A549 (cell line): ENCODE measurements around the gene WDR48. TPM values are rescaled to one million over a fixed set of nuclear protein-coding genes. Genes with fewer than 3 reads are reported as not detected.
A peak's percentile ranks its signal among the peaks of the same experiment; 100 is the strongest.

ENCODE experiments used
- ATAC-seq, 2 experiments: fragments of 200-7000 bp in 1 of 2; fragments of >200 bp in 1 of 2; cut with Nextera tagmentation in 1 of 2; cut with Tn5 transposase in 1 of 2; 3 replicates each; pipeline versions ENCODE4 v1.8.0 to v1.9.1; 2018 to 2020; ENCODE audit warnings: mild to moderate bottlenecking in 1 of 2, moderate library complexity in 1 of 2
- CTCF ChIA-PET: fragments of 300-600 bp; sonication (Branson Sonifier 250); formaldehyde crosslinking; extraction: SDS; loops from one replicate; lab custom pipeline; 2021; ENCODE audit warnings: antibody characterized with exemption, inconsistent platforms; lab: Yijun Ruan, JAX
- POLR2A ChIA-PET: fragments of 350-600 bp; formaldehyde crosslinking; extraction: SDS; loops from one replicate; lab custom pipeline; 2021; ENCODE audit warnings: antibody characterized with exemption, inconsistent platforms; lab: Yijun Ruan, JAX
- DNase-seq, 2 experiments: peaks; one replicate each; pipeline versions ENCODE4 v3.0.0 to v3.0.0-alpha.2; 2011 to 2016; ENCODE audit warnings: low read depth in 1 of 2, low spot score in 1 of 2
- FAIRE-seq: peaks from 2 replicates; lab custom pipeline; 2011; peaks lifted over from hg19 to GRCh38; lab: Jason Lieb, UNC
- H3K27ac ChIP-seq, 2 experiments: fragments of >200 bp; sonication (Bioruptor Twin); formaldehyde crosslinking; 3 replicates each; pipeline ENCODE4 v1.5.1; 2016 to 2017
- H3K4me1 ChIP-seq: fragments of >200 bp; sonication (Bioruptor Twin); formaldehyde crosslinking; 3 replicates; pipeline ENCODE4 v1.6.1; 2016
- H3K4me2 ChIP-seq: fragments of >200 bp; sonication (Bioruptor Twin); formaldehyde crosslinking; 3 replicates; pipeline ENCODE4 v1.6.1; 2016
- H3K4me3 ChIP-seq: fragments of >200 bp; sonication (Bioruptor Twin); formaldehyde crosslinking; 3 replicates; pipeline ENCODE4 v1.5.1; 2016
- H3K9me3 ChIP-seq: fragments of >200 bp; sonication (Bioruptor Twin); formaldehyde crosslinking; 3 replicates; pipeline ENCODE4 v1.6.1; 2016
- CBX2 ChIP-seq: fragments of 200-600 bp; sonication (generic); IDR thresholded peaks from 2 replicates; pipeline ENCODE4 v1.6.1; 2016; ENCODE audit warnings: low read depth, mild to moderate bottlenecking, borderline replicate concordance
- CBX8 ChIP-seq: fragments of 200-600 bp; sonication (generic); IDR thresholded peaks from 2 replicates; pipeline ENCODE4 v1.6.1; 2016
- CHD2 ChIP-seq: fragments of 150-350 bp; IDR thresholded peaks from 2 replicates; pipeline ENCODE4 v1.6.1; 2014; ENCODE audit warnings: low read length; ENCODE audit not compliant: partially characterized antibody
- EP300 ChIP-seq, 2 experiments: fragments of >200 bp; sonication (Bioruptor Twin); formaldehyde crosslinking; IDR thresholded peaks; 2 replicates in 1 of 2; 3 replicates in 1 of 2; pipeline ENCODE4 v1.6.1; 2016 to 2017
- ESRRA ChIP-seq: fragments of 150-350 bp; IDR thresholded peaks from 2 replicates; pipeline ENCODE4 v1.6.1; 2014; ENCODE audit warnings: mild to moderate bottlenecking, low read length, borderline replicate concordance
- FOSB ChIP-seq: fragments of 250-450 bp; sonication (Bioruptor Pico); IDR thresholded peaks from 2 replicates; pipeline ENCODE4 v1.5.0; 2020; ENCODE audit warnings: mild to moderate bottlenecking, moderate library complexity
- GATA3 ChIP-seq: IDR thresholded peaks from 2 replicates; pipeline ENCODE4 v1.6.1; 2012; ENCODE audit warnings: borderline replicate concordance
- HDAC2 ChIP-seq: fragments of 200-600 bp; sonication (generic); IDR thresholded peaks from 2 replicates; pipeline ENCODE4 v1.6.1; 2016
- HEYL ChIP-seq: fragments of 250-450 bp; sonication (Bioruptor Pico); IDR thresholded peaks from 2 replicates; pipeline ENCODE4 v1.8.0; 2021; ENCODE audit warnings: mild to moderate bottlenecking, moderate library complexity
- HOXA7 ChIP-seq: fragments of 250-450 bp; sonication (Bioruptor Pico); IDR thresholded peaks from 2 replicates; pipeline ENCODE4 v1.5.0; 2020; ENCODE audit warnings: mild to moderate bottlenecking, moderate library complexity
- HOXB5 ChIP-seq: fragments of 250-450 bp; sonication (Bioruptor Pico); IDR thresholded peaks from 2 replicates; pipeline ENCODE4 v1.5.0; 2020; ENCODE audit warnings: mild to moderate bottlenecking, moderate library complexity
- KDM5A ChIP-seq: fragments of 200-600 bp; sonication (generic); IDR thresholded peaks from 2 replicates; pipeline ENCODE4 v1.6.1; 2016; ENCODE audit warnings: antibody characterized with exemption, mild to moderate bottlenecking
- MAZ ChIP-seq: fragments of 150-350 bp; IDR thresholded peaks from 2 replicates; pipeline ENCODE4 v1.6.1; 2014; ENCODE audit warnings: antibody characterized with exemption, low read depth, low read length, borderline replicate concordance
- MYC ChIP-seq: IDR thresholded peaks from 2 replicates; pipeline ENCODE4 v1.6.1; 2012; ENCODE audit warnings: mild to moderate bottlenecking, inconsistent platforms, low read length, improper control_type of control experiment, borderline replicate concordance
- NFE2L2 ChIP-seq: fragments of 150-350 bp; conservative IDR thresholded peaks from 2 replicates; pipeline ENCODE4 v1.6.1; 2014; ENCODE audit warnings: low read length
- NPAS2 ChIP-seq: fragments of 250-450 bp; sonication (Bioruptor Pico); IDR thresholded peaks from 2 replicates; pipeline ENCODE4 v1.8.0; 2022; ENCODE audit warnings: mild to moderate bottlenecking, moderate library complexity, borderline replicate concordance
- PHF8 ChIP-seq: fragments of 200-600 bp; sonication (generic); IDR thresholded peaks from 2 replicates; pipeline ENCODE4 v1.6.1; 2016; ENCODE audit warnings: low read depth, mild to moderate bottlenecking, antibody characterized with exemption, moderate library complexity, borderline replicate concordance
- POLR2AphosphoS2 ChIP-seq: conservative IDR thresholded peaks from 2 replicates; pipeline ENCODE4 v1.6.1; 2012; ENCODE audit warnings: low read length, improper control_type of control experiment, inconsistent platforms
- RAD21 ChIP-seq, 2 experiments: fragments of >200 bp in 1 of 2; sonication (Bioruptor Twin) in 1 of 2; formaldehyde crosslinking in 1 of 2; IDR thresholded peaks in 1 of 2; conservative IDR thresholded peaks in 1 of 2; 2 replicates in 1 of 2; 3 replicates in 1 of 2; pipeline ENCODE4 v1.6.1; 2012 to 2018; ENCODE audit warnings: inconsistent platforms in 1 of 2
- RARB ChIP-seq: fragments of 250-450 bp; sonication (Bioruptor Pico); IDR thresholded peaks from 2 replicates; pipeline ENCODE4 v1.8.0; 2021; ENCODE audit warnings: mild to moderate bottlenecking, moderate library complexity
- RFX5 ChIP-seq: fragments of 450-650 bp; IDR thresholded peaks from 2 replicates; pipeline ENCODE4 v1.7.1; 2014; ENCODE audit warnings: antibody characterized with exemption, mild to moderate bottlenecking, moderate library complexity
- RNF2 ChIP-seq: fragments of 200-600 bp; sonication (generic); IDR thresholded peaks from 2 replicates; pipeline ENCODE4 v1.6.1; 2016; ENCODE audit warnings: low read depth, mild to moderate bottlenecking, antibody characterized with exemption, moderate library complexity, borderline replicate concordance
- ZC3H11A ChIP-seq: fragments of 450-650 bp; IDR thresholded peaks from 2 replicates; pipeline ENCODE4 v1.6.1; 2014; ENCODE audit warnings: antibody characterized with exemption, mild to moderate bottlenecking
- ZFP36 ChIP-seq: fragments of 450-650 bp; IDR thresholded peaks from 2 replicates; pipeline ENCODE4 v1.6.1; 2014; ENCODE audit warnings: borderline replicate concordance; ENCODE audit not compliant: partially characterized antibody
- ZSCAN20 ChIP-seq: fragments of 250-450 bp; sonication (Bioruptor Pico); IDR thresholded peaks from 2 replicates; pipeline ENCODE4 v1.8.0; 2022; ENCODE audit warnings: mild to moderate bottlenecking, moderate library complexity
- WGBS: methylation state at CpG from one replicate; pipeline ENCODE4 v1.1.6; 2017; ENCODE audit errors: missing lambda C conversion rate; 5-methylcytosine and 5-hydroxymethylcytosine counted together
- polyA plus RNA-seq, 4 experiments: library from polyadenylated mRNA; depleted of rRNA in 3 of 4; stranded (reverse); fragments of >200 nt; fragmentation: RNase III in 1 of 4; extraction: RNeasy Plus Mini Kit Qiagen cat#74134 plus additional on column Dnase treatment in 1 of 4; gene quantifications; 2 replicates in 3 of 4; 3 replicates in 1 of 4; pipeline ENCODE4 v1.2.3, GENCODE V29; 2011 to 2017
- TF ChIP-seq, protein P1 (sequence below): fragments of 250-450 bp; sonication (Bioruptor Pico); IDR thresholded peaks from 2 replicates; pipeline ENCODE4 v1.5.0; 2021; ENCODE audit warnings: mild to moderate bottlenecking, moderate library complexity, borderline replicate concordance

Gene WDR48
- polyA plus RNA-seq, 2 of the 4 experiments (the other 2 are of a cell fraction), result 18.8 to 41.0 TPM

DNA sequence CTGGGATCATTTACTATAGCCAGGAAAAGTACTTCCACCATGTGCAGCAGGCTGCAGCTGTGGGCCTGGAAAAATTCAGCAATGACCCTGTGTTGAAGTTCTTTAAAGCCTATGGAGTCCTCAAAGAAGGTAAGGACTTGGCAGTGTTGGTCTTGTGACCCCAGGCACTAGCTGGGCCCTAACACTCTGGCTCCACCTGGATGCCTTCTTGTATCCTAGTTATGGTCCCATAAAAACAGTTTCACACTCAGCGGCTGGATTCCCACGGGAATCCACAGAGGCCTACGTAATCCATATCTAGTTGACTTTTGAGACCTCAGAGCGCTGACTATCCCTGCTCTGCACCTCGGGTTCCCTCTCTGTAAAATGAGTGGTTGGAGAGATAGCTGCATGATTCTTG, 57.3 kb downstream of the WDR48 start:
- no peak overlapping the region for H3K4me3 ChIP-seq
- DNase-seq, result no peak
- no peaks in the 10 kb centered on the region for H3K9me3 ChIP-seq
- H3K27ac ChIP-seq, result no peak overlapping the region
- POLR2A ChIA-PET, result no interaction called here
- H3K4me1 ChIP-seq, result peaks cover 13% of the 10 kb centered on the region; the same call in 2 of the 3 replicates
- no peak for FAIRE-seq
- WGBS, result 76% methylated on average over 5 of the region's 5 CpGs
- H3K4me2 ChIP-seq, result no peak overlapping the region
- ATAC-seq, result no peak
- no peak for TF ChIP-seq KDM5A
- TF ChIP-seq RAD21 (conservative IDR thresholded peaks at IDR 0.05 in 1 of 2, IDR thresholded peaks at IDR 0.05 in 1 of 2), result no peak
- no peak for TF ChIP-seq ZFP36
- TF ChIP-seq PHF8, result no peak
- TF ChIP-seq ESRRA, result no peak
- TF ChIP-seq HOXA7 (CRISPR knock-in tag), result no peak
- TF ChIP-seq NFE2L2, result no peak
- no peak for TF ChIP-seq CBX2
- TF ChIP-seq ZC3H11A, result no peak
- TF ChIP-seq POLR2AphosphoS2, result no peak
- no peak for TF ChIP-seq MYC
- no peak for TF ChIP-seq CBX8
- no peak for TF ChIP-seq MAZ
- CTCF ChIA-PET, result interaction anchor here (0.7 to 14.1 kb wide), 7 partner anchors 8 to 181 kb away, joined by 3 to 164 read pairs (median 5); no protein-coding TSS in a partner anchor

DNA sequence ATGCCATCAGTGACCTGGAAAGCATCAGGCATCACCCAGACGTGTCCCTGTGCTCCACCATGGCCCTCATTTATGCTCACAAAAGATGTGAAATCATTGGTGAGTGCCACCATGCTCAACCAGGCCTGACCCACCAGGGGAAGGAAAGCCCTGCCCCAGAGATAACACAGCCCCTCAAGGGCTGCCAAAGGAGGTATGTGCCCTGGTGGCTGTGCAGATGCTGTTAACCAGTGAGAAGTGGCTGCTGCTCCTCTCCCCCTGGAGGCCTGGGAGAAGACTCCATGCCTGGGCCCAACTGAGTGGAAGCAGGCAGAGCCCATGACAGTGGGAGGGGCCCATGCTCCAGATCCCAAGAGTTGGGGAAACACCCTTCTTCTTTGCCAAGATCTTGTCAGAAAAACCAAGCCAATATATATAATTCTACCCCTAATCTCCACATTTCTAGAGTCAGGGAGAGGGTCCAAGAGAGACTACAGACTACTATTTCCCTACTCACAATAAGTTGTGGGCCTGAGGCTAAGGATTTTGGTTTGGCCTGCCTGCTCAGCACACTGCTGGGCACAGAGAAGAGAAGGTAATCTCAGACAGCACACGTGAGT, 58.3 kb downstream of the WDR48 start:
- no peaks in the 10 kb centered on the region for H3K9me3 ChIP-seq
- 62% methylated on average over 2 of the region's 2 CpGs for WGBS
- TF ChIP-seq NPAS2 (CRISPR knock-in tag) (no peak), EP300 (IDR thresholded peaks at IDR 0.05) (no peak), HDAC2 (no peak), CHD2 (no peak)
- TF ChIP-seq, protein P1, sequence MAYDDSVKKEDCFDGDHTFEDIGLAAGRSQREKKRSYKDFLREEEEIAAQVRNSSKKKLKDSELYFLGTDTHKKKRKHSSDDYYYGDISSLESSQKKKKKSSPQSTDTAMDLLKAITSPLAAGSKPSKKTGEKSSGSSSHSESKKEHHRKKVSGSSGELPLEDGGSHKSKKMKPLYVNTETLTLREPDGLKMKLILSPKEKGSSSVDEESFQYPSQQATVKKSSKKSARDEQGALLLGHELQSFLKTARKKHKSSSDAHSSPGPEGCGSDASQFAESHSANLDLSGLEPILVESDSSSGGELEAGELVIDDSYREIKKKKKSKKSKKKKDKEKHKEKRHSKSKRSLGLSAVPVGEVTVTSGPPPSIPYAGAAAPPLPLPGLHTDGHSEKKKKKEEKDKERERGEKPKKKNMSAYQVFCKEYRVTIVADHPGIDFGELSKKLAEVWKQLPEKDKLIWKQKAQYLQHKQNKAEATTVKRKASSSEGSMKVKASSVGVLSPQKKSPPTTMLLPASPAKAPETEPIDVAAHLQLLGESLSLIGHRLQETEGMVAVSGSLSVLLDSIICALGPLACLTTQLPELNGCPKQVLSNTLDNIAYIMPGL, result no peak
- TF ChIP-seq, all 56 proteins: peak for 0
- H3K27ac ChIP-seq, result no peak overlapping the region
- ATAC-seq (peak in 1 of 2 experiments; percentile 15; a peak in 2 of 6 replicates), FAIRE-seq (no peak), DNase-seq (no peak)
- no peak overlapping the region for H3K4me3 ChIP-seq
- H3K4me2 ChIP-seq, result no peak overlapping the region
- ChIA-PET CTCF (interaction anchor here (1.6 to 14.1 kb wide), 2 partner anchors 15 to 180 kb away, joined by 5 to 164 read pairs; no protein-coding TSS in a partner anchor), POLR2A (no interaction called here)
- H3K4me1 ChIP-seq, result peaks cover 13% of the 10 kb centered on the region; the same call in 2 of the 3 replicates

DNA sequence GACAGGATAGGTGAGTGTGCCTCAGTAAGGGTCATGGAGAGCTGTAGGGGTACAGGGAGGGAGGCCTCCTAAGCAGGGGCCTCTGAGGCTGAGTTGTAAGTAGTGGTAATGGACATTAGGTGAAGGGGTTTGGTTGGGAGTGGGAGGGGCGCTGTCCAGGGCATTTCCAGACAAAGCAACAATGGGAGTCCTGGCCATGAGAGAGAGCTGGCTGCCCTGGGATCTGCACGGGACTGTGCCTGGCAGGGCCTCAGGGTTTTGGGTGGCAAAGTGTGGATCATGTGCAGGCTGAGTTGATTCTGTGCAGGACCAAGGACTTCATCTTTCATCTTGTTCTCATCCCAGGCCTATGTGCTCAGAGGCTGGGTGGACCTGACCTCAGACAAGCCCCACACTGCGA, 60.3 kb downstream of the WDR48 start:
- TF ChIP-seq RNF2 (no peak), ZSCAN20 (CRISPR knock-in tag) (no peak), HEYL (CRISPR knock-in tag) (no peak), RFX5 (no peak), RARB (no peak), GATA3 (no peak), POLR2AphosphoS2 (no peak), HOXB5 (no peak), FOSB (no peak), ZFP36 (no peak), KDM5A (no peak)
- TF ChIP-seq, all 56 proteins: peak for 0
- no peak for FAIRE-seq
- no peak for ATAC-seq
- peaks cover 5% of the 10 kb centered on the region; the same call in 2 of the 3 replicates for H3K4me1 ChIP-seq
- no peak overlapping the region for H3K4me3 ChIP-seq
- no peak overlapping the region for H3K4me2 ChIP-seq
- ChIA-PET CTCF (no interaction called here), POLR2A (no interaction called here)
- H3K27ac ChIP-seq, result no peak overlapping the region
- no peak for DNase-seq
- WGBS, result 86% methylated on average over 3 of the region's 3 CpGs
- H3K9me3 ChIP-seq, result no peaks in the 10 kb centered on the region
